Calu3 (cell line): ENCODE data around the gene GRID2. TPM values are rescaled to one million over a fixed set of nuclear protein-coding genes. Genes with fewer than 3 reads are reported as not detected.

ENCODE experiments used
- BruUV-seq: library from RNA; stranded (reverse); fragments of 400-500 nt; replicated peaks from 2 replicates; lab custom pipeline; 2021; lab: Mats Ljungman, UMichigan
- CTCF ChIA-PET: fragments of 300-600 bp; sonication (Branson Sonifier 250); formaldehyde crosslinking; loops from one replicate; lab custom pipeline; 2022; ENCODE audit warnings: antibody characterized with exemption; lab: Charles Lee
- DNase-seq: peaks from one replicate; pipeline ENCODE4 v3.0.0; 2022
- H3K27ac Mint-ChIP-seq: one replicate; pipeline ENCODE4 v1.8.0; 2022; ENCODE audit warnings: mixed read lengths; ENCODE audit not compliant: unreplicated experiment
- H3K27me3 Mint-ChIP-seq: one replicate; pipeline ENCODE4 v1.8.0; 2022; ENCODE audit warnings: mixed read lengths; ENCODE audit not compliant: unreplicated experiment
- H3K36me3 Mint-ChIP-seq: one replicate; pipeline ENCODE4 v1.8.0; 2022; ENCODE audit warnings: mild to moderate bottlenecking, moderate library complexity, mixed read lengths; ENCODE audit not compliant: insufficient read depth, unreplicated experiment
- H3K4me1 Mint-ChIP-seq: one replicate; pipeline ENCODE4 v1.8.0; 2022; ENCODE audit warnings: mild to moderate bottlenecking, low read depth, mixed read lengths; ENCODE audit not compliant: unreplicated experiment
- H3K4me3 Mint-ChIP-seq: one replicate; pipeline ENCODE4 v1.8.0; 2022; ENCODE audit warnings: mild to moderate bottlenecking, low read depth, moderate library complexity, mixed read lengths; ENCODE audit not compliant: unreplicated experiment
- H3K9me3 Mint-ChIP-seq: one replicate; pipeline ENCODE4 v1.8.0; 2022; ENCODE audit warnings: low read depth, mixed read lengths; ENCODE audit not compliant: unreplicated experiment
- CTCF ChIP-seq: fragments of 200-600 bp; IDR thresholded peaks from one replicate; pipeline ENCODE4 v1.8.0; 2022; ENCODE audit warnings: antibody characterized with exemption; ENCODE audit not compliant: unreplicated experiment
- intact Hi-C: fragments of 100-400 bp; cut with micrococcal nuclease; formaldehyde crosslinking; loops from one replicate; pipeline ENCODE4 v1.10.0; 2022; ENCODE audit not compliant: unreplicated experiment
- total RNA-seq: library from RNA; stranded (reverse); gene quantifications from 2 replicates; pipeline ENCODE4 v1.2.3, GENCODE V29; 2022

The GRID2 gene
- total RNA-seq, 1 experiment from 2014 or later = not detected

- no peak overlapping the region for H3K4me3 Mint-ChIP-seq
Measured at GRCh38 chr4:93448691-93449293, 1145.0 kb downstream of the GRID2 start.

GRCh38 chr4:93451954-93452353 lies 1148.2 kb downstream of the GRID2 start:
- no peak for TF ChIP-seq CTCF
- H3K27me3 Mint-ChIP-seq = no peaks in the 10 kb centered on the region
- H3K27ac Mint-ChIP-seq = no peak overlapping the region
- CTCF ChIA-PET = interaction anchor here (0.7 kb wide), 1 partner anchor 48 kb away, joined by 4 read pairs; no protein-coding TSS in a partner anchor
- intact Hi-C loops = no loop called here
- H3K9me3 Mint-ChIP-seq = no peaks in the 10 kb centered on the region
- H3K4me3 Mint-ChIP-seq = no peak overlapping the region
- H3K36me3 Mint-ChIP-seq = no peaks in the 10 kb centered on the region
- peaks cover 4% of the 10 kb centered on the region for H3K4me1 Mint-ChIP-seq
- no TSS peak for BruUV-seq
- no peak for DNase-seq

More at GRCh38 chr4:93448691-93449293, 1145.0 kb downstream of the GRID2 start:
- BruUV-seq = no TSS peak
- CTCF ChIA-PET = no interaction called here
- Mint-ChIP-seq H3K36me3 (no peaks in the 10 kb centered on the region), H3K27ac (no peak overlapping the region), H3K27me3 (no peaks in the 10 kb centered on the region), H3K9me3 (no peaks in the 10 kb centered on the region), H3K4me1 (no peaks in the 10 kb centered on the region)
- intact Hi-C loops = no loop called here
- TF ChIP-seq CTCF = no peak
- no peak for DNase-seq

- BruUV-seq = no TSS peak
- no peak overlapping the region for H3K27ac Mint-ChIP-seq
- H3K27me3 Mint-ChIP-seq = no peaks in the 10 kb centered on the region
- CTCF ChIA-PET = no interaction called here
- H3K36me3 Mint-ChIP-seq = no peaks in the 10 kb centered on the region
- no peak for DNase-seq
- intact Hi-C loops = no loop called here
- no peak for TF ChIP-seq CTCF
- H3K9me3 Mint-ChIP-seq = no peaks in the 10 kb centered on the region
- peaks cover 6% of the 10 kb centered on the region for H3K4me1 Mint-ChIP-seq
- no peak overlapping the region for H3K4me3 Mint-ChIP-seq
Measured at GRCh38 chr4:93461541-93461940, 1157.8 kb downstream of the GRID2 start.

- Mint-ChIP-seq H3K4me3 (no peak overlapping the region), H3K9me3 (no peaks in the 10 kb centered on the region), H3K27me3 (no peaks in the 10 kb centered on the region), H3K4me1 (no peaks in the 10 kb centered on the region), H3K36me3 (no peaks in the 10 kb centered on the region), H3K27ac (no peak overlapping the region)
- CTCF ChIA-PET = no interaction called here
- no peak for DNase-seq
- TF ChIP-seq CTCF = no peak
- BruUV-seq = no TSS peak
- intact Hi-C loops = no loop called here
Measured at GRCh38 chr4:93466446-93466845, 1162.7 kb downstream of the GRID2 start.
